Stomach (tissue), 9 donors: Measurements from ENCODE around the gene SLC17A9. TPM values are rescaled to one million over a fixed set of nuclear protein-coding genes. Genes with fewer than 3 reads are reported as not detected.
"Not testable (repeated sequence)": the region's sequence is repeated elsewhere in the genome, so short reads cannot be mapped to it uniquely, and the experiment has no call there.

ENCODE experiments used
- DNase-seq, 2 donors: peaks; one replicate each; pipeline versions ENCODE4 v3.0.0 to v3.0.0-alpha.2; 2013 to 2019
- H3K27ac ChIP-seq, 5 donors: fragments of 200-600 bp in 4 of 5; sonication (generic) in 4 of 5; one replicate each; pipeline ENCODE4 v1.5.1; 2013 to 2019; ENCODE audit warnings: mild to moderate bottlenecking in 1 of 5, moderate library complexity in 1 of 5
- H3K27me3 ChIP-seq, 3 donors: fragments of 200-600 bp; sonication (generic); one replicate each; pipeline ENCODE4 v1.5.1; 2017 to 2019; ENCODE audit warnings: mixed run types in 1 of 3
- H3K36me3 ChIP-seq, 4 donors: fragments of 200-600 bp; sonication (generic); 1 replicate in 3 of 4; 2 replicates in 1 of 4; pipeline ENCODE4 v1.5.1; 2016 to 2019
- H3K4me1 ChIP-seq, 4 donors: fragments of 200-600 bp; sonication (generic); one replicate each; pipeline ENCODE4 v1.5.1; 2016 to 2019
- H3K4me3 ChIP-seq, 4 donors: fragments of 200-600 bp; sonication (generic) in 3 of 4; one replicate each; pipeline ENCODE4 v1.5.1; 2016 to 2019; ENCODE audit warnings: mild to moderate bottlenecking in 1 of 4
- H3K9me3 ChIP-seq, 4 donors: fragments of 200-600 bp; sonication (generic); one replicate each; pipeline ENCODE4 v1.5.1; 2016 to 2019
- EP300 ChIP-seq: sonication (generic); formaldehyde crosslinking; IDR thresholded peaks from one replicate; pipeline ENCODE4 v1.6.1; 2017; ENCODE audit warnings: antibody characterized with exemption
- POLR2A ChIP-seq, 4 donors: fragments of 450-650 bp; IDR thresholded peaks; one replicate each; pipeline ENCODE4 v1.6.1; 2016; ENCODE audit warnings: antibody characterized with exemption in 4 of 4, control low read depth in 2 of 4, mild to moderate bottlenecking in 1 of 4, moderate library complexity in 1 of 4
- POLR2AphosphoS5 ChIP-seq, 3 donors: sonication (generic); formaldehyde crosslinking; IDR thresholded peaks; one replicate each; pipeline ENCODE4 v1.6.1; 2016; ENCODE audit warnings: antibody characterized with exemption in 3 of 3
- WGBS, 5 donors: extraction: QIAGEN DNeasy Blood & Tissue Kit in 3 of 5; methylation state at CpG; one replicate each; pipeline versions ENCODE4 v1.1.5 to v1.1.7; 2013 to 2018; 5-methylcytosine and 5-hydroxymethylcytosine counted together
- intact Hi-C: fragments of 100-400 bp; cut with DNase I; formaldehyde crosslinking; loops from one replicate; pipeline ENCODE4 v1.15.1; 2023; ENCODE audit warnings: low total_unique reads
- polyA plus RNA-seq, 3 donors: library from polyadenylated mRNA; stranded (reverse); fragments of 200-250 nt; gene quantifications; one replicate each; pipeline ENCODE4 v1.2.3, GENCODE V29; 2013
- total RNA-seq, 5 donors: library from RNA; depleted of rRNA; stranded (reverse); fragments of >200 nt; gene quantifications; one replicate each; pipeline versions ENCODE4 v1.1.0 to v1.2.3, GENCODE V29; 2014 to 2016
- TF ChIP-seq, protein P1 (sequence below), 7 experiments: fragments of 450-650 bp in 4 of 7; fragments of 200-600 bp in 3 of 7; sonication (generic) in 3 of 7; IDR thresholded peaks; one replicate each; pipeline ENCODE4 v1.5.1; 2016 to 2019; ENCODE audit warnings: antibody characterized with exemption in 7 of 7, control low read depth in 2 of 7, mild to moderate bottlenecking in 1 of 7
- donor health status: healthy with polysubstance abuse.
- donor health status: Bipolar disorder and iron deficiency.
- donor health status: healthy.

SLC17A9 gene
- total and polyA plus RNA-seq, 8 donors = 1.1 to 76.4 (median 12.6) TPM

DNA sequence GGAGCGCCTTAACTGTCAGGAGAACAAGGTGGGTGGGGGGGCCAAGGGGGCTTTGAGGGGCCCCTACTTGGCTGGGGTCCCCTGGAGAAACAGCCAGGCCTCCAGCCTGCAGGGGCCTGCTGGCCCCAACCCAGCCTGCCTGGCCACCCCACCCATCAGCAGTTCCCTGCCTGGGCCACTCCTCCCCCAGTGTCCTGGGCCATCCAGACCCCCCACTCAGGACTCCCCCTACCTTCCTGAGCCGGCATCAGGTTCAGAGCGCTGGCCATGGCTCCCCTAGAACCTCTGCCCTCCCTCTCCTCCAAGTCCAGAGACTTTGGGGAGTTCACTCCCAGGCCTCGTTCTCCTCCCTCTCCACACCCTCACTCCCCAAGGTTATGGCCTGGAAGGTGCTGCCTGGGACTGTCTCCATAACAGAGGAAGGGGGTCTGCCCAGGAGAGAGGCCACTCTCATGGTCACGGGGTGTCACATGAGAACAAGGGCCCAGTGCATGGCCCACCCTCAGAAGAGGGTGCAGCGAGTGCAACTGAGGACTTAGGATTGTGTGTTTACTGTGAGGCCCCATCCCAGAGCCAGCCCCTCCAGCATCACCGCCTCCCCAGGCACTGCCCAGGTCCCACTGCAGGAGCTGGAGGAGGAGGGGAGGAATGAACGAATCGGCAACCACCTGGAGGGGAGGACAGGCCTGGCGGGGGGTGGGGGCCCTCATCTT lies 6.0 kb downstream of the SLC17A9 start:
- DNase-seq = no peak
- H3K9me3 ChIP-seq = no peaks in the 10 kb centered on the region
- H3K27me3 ChIP-seq = no peaks in the 10 kb centered on the region
- intact Hi-C loops = no loop called here
- no peak overlapping the region for H3K4me3 ChIP-seq
- WGBS, 5 donors = 78 to 86% (median 85%) methylated on average over 9 to 10 of the region's 10 CpGs
- peaks cover 20 to 32% (median 28%) of the 10 kb centered on the region in 4 donors for H3K4me1 ChIP-seq
- TF ChIP-seq, protein P1, sequence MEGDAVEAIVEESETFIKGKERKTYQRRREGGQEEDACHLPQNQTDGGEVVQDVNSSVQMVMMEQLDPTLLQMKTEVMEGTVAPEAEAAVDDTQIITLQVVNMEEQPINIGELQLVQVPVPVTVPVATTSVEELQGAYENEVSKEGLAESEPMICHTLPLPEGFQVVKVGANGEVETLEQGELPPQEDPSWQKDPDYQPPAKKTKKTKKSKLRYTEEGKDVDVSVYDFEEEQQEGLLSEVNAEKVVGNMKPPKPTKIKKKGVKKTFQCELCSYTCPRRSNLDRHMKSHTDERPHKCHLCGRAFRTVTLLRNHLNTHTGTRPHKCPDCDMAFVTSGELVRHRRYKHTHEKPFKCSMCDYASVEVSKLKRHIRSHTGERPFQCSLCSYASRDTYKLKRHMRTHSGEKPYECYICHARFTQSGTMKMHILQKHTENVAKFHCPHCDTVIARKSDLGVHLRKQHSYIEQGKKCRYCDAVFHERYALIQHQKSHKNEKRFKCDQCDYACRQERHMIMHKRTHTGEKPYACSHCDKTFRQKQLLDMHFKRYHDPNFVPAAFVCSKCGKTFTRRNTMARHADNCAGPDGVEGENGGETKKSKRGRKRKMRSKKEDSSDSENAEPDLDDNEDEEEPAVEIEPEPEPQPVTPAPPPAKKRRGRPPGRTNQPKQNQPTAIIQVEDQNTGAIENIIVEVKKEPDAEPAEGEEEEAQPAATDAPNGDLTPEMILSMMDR (IDR thresholded peaks at IDR 0.05) = no peak
- TF ChIP-seq POLR2A (IDR thresholded peaks at IDR 0.05) (no peak), POLR2AphosphoS5 (IDR thresholded peaks at IDR 0.05) (no peak), EP300 (no peak)
- H3K27ac ChIP-seq = no peak overlapping the region
- H3K36me3 ChIP-seq = peaks cover 0 to 67% (median 26%) of the 10 kb centered on the region in 4 donors

DNA sequence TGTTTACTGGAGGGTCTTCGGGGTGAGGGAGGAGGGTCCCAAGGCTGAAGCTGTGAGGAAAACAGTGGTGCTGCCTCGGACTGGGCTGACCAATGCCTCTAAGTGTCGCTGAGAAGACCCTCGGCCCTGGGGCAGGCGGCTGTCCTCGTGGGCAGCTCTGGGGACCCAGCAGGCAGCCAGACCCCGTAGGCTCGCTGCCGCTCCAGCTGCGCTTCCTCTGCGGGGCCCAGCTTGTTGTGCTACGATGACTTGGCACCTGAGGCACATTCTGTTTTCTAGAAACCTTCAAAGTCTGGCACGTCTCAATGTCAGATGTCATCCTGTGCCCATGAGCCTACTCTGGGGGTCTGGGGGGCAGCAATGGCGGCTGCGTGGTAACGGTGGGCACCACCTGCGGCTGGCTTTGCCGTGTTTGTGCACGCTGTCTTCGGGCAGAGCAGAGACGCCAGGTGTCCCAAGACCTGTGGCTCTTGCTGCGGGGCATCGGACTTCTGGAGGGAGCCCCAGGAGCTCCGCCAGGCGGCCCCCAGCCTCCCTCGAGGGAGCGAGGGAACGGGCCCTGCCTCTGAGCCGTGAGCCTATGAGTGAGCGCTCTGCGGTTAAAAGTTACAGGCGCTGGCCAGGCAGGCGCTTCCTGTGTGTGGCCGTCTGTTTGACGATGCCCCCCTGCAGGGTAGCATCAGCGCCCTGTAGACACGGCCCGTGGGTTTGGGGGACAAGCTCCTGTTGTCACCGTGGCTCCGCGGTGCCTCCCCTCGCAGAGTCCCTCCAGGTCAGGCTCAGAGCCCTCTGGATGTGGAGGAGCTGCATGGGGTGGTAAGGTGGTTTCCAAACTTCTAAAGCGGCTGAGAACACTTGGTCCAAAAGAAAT lies 6.8 kb downstream of the SLC17A9 start:
- Histone ChIP-seq H3K4me3 (no peak overlapping the region), H3K36me3 (peaks cover 0 to 75% (median 34%) of the 10 kb centered on the region in 4 donors), H3K9me3 (no peaks in the 10 kb centered on the region), H3K27me3 (no peaks in the 10 kb centered on the region), H3K27ac (no peak overlapping the region), H3K4me1 (peaks cover 17 to 24% (median 20%) of the 10 kb centered on the region in 4 donors)
- intact Hi-C loops = no loop called here
- TF ChIP-seq EP300 (no peak), POLR2AphosphoS5 (IDR thresholded peaks at IDR 0.05) (no peak), POLR2A (IDR thresholded peaks at IDR 0.05) (no peak)
- TF ChIP-seq, protein P1 (IDR thresholded peaks at IDR 0.05) = no peak
- no peak for DNase-seq
- 72 to 85% (median 77%) methylated on average over 29 to 43 of the region's 43 CpGs for WGBS, 5 donors

DNA sequence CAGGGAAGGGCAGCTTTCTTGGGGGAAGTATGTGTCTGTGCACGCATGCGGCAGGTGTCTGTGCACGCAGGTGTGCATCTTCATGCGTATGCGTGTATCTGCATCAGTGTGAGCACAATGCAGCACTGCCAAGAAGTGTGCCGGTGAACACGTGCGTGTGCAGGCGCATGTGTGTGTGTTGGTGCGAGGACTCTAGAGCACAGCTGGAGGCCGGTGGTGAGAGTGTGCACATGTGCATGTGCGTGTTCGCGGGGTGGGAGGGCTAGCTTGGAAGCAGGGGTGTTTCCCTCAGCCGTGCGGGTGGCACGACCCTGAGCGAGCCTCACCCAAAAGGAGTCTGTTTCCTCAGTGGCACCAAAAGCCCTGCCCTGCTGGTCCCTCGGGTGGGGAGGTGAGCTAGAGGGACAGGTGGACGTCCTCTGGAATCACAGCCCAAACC lies 7.5 kb downstream of the SLC17A9 start:
- peaks cover 10 to 17% (median 13%) of the 10 kb centered on the region in 4 donors for H3K4me1 ChIP-seq
- peaks cover 0 to 82% (median 41%) of the 10 kb centered on the region in 4 donors for H3K36me3 ChIP-seq
- no peak overlapping the region for H3K4me3 ChIP-seq
- 88 to 94% (median 92%) methylated on average over 20 of the region's 20 CpGs for WGBS, 5 donors
- H3K27ac ChIP-seq = no peak overlapping the region
- no peak for DNase-seq
- H3K27me3 ChIP-seq = no peaks in the 10 kb centered on the region
- H3K9me3 ChIP-seq = no peaks in the 10 kb centered on the region
- no peak for TF ChIP-seq EP300
- no peak for TF ChIP-seq POLR2A (IDR thresholded peaks at IDR 0.05)
- TF ChIP-seq POLR2AphosphoS5 (IDR thresholded peaks at IDR 0.05) = no peak
- TF ChIP-seq, protein P1 (IDR thresholded peaks at IDR 0.05) = no peak
- intact Hi-C loops = no loop called here

DNA sequence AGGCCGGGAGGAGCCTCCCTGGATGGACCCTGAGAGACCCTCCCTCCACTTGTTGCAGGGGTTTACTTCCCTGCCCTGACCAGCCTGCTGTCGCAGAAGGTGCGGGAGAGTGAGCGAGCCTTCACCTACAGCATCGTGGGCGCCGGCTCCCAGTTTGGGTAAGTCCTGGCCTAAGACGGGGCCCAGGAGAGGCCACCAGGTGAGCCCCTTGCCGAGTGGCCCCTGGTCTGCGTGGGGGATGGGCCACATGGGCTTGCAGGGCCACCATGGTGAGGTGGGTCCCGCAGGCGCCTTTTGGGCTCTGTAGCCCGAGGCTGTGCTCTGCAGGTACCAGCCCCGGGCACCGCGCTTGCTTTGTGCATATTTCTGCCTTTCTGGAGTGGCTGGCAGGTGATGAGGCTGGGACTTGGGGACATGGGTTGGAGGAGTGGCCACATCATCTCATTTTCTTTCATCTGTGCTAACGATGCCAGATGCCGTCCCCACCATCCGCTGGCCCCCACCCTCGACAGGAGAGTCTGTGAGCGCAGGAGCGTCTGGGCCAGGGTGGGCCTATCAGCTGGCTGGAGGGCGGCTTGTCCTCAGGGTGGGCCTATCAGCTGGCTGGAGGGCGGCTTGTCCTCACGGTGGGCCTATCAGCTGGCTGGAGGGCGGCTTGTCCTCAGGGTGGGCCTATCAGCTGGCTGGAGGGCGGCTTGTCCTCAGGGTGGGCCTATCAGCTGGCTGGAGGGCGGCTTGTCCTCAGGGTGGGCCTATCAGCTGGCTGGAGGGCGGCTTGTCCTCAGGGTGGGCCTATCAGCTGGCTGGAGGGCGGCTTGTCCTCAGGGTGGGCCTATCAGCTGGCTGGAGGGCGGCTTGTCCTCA lies 8.2 kb downstream of the SLC17A9 start:
- H3K27ac ChIP-seq, H3K4me3 ChIP-seq, DNase-seq, H3K27me3 ChIP-seq, H3K9me3 ChIP-seq, intact Hi-C loops: not testable (repeated sequence)
- peaks cover 5 to 10% (median 6%) of the 10 kb centered on the region in 4 donors for H3K4me1 ChIP-seq
- H3K36me3 ChIP-seq = peaks cover 0 to 89% (median 47%) of the 10 kb centered on the region in 4 donors
- WGBS, 5 donors = 81 to 95% (median 92%) methylated on average over 14 to 27 of the region's 31 CpGs
